ENCODE measurements around the gene FNBP1.

DNA sequence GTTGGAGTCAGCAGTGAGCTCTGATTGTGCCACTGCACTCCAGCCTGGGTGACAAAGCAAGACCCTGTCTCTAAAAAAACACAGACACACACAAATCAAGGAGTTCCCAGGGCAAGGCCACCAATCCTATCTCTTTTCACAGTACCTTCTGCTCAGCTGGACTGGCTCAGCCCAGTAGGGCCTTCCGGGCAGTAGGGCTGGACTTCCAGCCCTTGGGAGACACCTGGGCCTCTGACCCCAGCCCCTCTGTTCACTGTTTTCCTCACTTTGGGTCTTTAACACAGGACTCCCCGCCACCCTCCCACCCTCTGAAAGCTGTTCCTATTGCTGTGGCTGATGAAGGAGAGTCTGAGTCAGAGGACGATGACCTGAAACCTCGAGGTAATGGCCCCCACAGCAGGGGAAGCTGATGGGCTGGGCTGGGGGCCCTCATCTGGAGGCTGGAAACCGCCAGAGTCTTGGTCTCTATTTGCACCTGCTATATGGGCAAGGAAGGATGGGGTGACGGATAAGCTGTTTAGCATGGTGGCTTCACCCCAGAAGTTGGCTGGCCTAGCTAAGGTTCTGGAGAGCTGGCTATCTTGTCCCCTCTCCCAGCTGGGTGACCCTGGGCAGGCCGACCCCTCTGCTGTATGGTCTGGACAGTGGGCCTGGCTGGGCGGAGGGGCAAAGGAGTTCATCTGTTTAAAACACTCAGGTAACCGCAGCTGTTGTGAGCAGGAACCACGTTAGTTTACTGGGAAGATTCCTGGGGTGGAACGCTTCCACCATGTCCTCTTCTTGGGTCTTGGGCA, 182.1 kb downstream of the FNBP1 start:
- TF ChIP-seq, protein P1, sequence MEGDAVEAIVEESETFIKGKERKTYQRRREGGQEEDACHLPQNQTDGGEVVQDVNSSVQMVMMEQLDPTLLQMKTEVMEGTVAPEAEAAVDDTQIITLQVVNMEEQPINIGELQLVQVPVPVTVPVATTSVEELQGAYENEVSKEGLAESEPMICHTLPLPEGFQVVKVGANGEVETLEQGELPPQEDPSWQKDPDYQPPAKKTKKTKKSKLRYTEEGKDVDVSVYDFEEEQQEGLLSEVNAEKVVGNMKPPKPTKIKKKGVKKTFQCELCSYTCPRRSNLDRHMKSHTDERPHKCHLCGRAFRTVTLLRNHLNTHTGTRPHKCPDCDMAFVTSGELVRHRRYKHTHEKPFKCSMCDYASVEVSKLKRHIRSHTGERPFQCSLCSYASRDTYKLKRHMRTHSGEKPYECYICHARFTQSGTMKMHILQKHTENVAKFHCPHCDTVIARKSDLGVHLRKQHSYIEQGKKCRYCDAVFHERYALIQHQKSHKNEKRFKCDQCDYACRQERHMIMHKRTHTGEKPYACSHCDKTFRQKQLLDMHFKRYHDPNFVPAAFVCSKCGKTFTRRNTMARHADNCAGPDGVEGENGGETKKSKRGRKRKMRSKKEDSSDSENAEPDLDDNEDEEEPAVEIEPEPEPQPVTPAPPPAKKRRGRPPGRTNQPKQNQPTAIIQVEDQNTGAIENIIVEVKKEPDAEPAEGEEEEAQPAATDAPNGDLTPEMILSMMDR (IDR thresholded peaks at IDR 0.05) = no peak
- TF ChIP-seq EZH2phosphoT487 (IDR thresholded peaks at IDR 0.05) = no peak
- no peak for TF ChIP-seq EZH2 (IDR thresholded peaks at IDR 0.05)
